ENCODE measurements around the gene KLKB1. TPM values are rescaled to one million over a fixed set of nuclear protein-coding genes. Genes with fewer than 3 reads are reported as not detected.

The KLKB1 gene
- total RNA-seq (2021) (9.8 to 10.1 TPM (median 10.1 TPM) in 3 replicates), Bru-seq, nascent RNA (percentile 49 among the genes with signal in this experiment)
- long read RNA-seq, experiment 1, partial matches to known transcripts = 3 of 29 reads
- long read RNA-seq, experiment 1, other reads (novel, unspliced or antisense) = 26 of 29 reads
- long read RNA-seq, experiment 2, partial matches to known transcripts = 9 of 21 reads
- long read RNA-seq, experiment 2, other reads (novel, unspliced or antisense) = 12 of 21 reads
- long read RNA-seq, experiment 3, partial matches to known transcripts = 3 of 33 reads
- long read RNA-seq, experiment 3, other reads (novel, unspliced or antisense) = 30 of 33 reads

DNA sequence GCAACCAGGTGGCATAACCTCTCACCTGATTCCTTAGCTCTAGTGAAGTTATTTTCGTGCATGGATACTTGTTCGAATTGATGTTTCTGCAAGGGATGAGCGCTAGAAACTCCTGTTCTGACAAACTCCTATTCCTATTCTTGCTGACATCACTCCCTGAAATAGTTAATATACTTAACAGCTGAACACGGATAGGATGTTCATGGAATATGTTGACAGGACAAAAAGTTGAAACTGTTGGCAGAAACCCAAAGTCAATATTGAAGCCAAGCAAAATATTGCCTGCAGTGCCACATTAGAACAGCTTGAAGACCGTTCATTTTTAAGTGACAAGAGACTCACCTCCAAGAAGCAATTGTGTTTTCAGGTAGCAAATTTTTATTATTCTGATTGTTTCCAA is at the start of gene KLKB1:
Gene KLKB1, plus strand, starts transcription at position 287 of the 400 bp plus-strand sequence. CDS start 689 bp downstream, outside the sequence.
- CTCF ChIA-PET = interaction anchor here (1.5 kb wide), 1 partner anchor 9 kb away, joined by 3 read pairs; no protein-coding TSS in a partner anchor
- TF ChIP-seq MXD4 (CRISPR knock-in tag; IDR thresholded peaks at IDR 0.05; ENCODE audit: borderline replicate concordance) = no peak
- TF ChIP-seq GRHL2 (CRISPR knock-in tag; IDR thresholded peaks at IDR 0.05; ENCODE audit: insufficient replicate concordance, severe bottlenecking) = no peak
- no peak for TF ChIP-seq JUN (CRISPR knock-in tag; IDR thresholded peaks at IDR 0.05)
- no peak for TF ChIP-seq JAZF1 (CRISPR knock-in tag; IDR thresholded peaks at IDR 0.05)
- no peak for TF ChIP-seq OVOL2 (CRISPR knock-in tag; IDR thresholded peaks at IDR 0.05; ENCODE audit: borderline replicate concordance)
- TF ChIP-seq NR1H2 (CRISPR knock-in tag; IDR thresholded peaks at IDR 0.05) = no peak
- no peak for TF ChIP-seq FOXJ3 (CRISPR knock-in tag; IDR thresholded peaks at IDR 0.05; ENCODE audit: borderline replicate concordance)
- no peak for TF ChIP-seq NFE2L1 (CRISPR knock-in tag; IDR thresholded peaks at IDR 0.05)
- TF ChIP-seq ZNF416 (CRISPR knock-in tag; IDR thresholded peaks at IDR 0.05) = no peak
- no peak for TF ChIP-seq RORB (CRISPR knock-in tag; IDR thresholded peaks at IDR 0.05)
- no peak for TF ChIP-seq FOXP1 (CRISPR knock-in tag; IDR thresholded peaks at IDR 0.05; ENCODE audit: borderline replicate concordance)
- TF ChIP-seq, protein P1, sequence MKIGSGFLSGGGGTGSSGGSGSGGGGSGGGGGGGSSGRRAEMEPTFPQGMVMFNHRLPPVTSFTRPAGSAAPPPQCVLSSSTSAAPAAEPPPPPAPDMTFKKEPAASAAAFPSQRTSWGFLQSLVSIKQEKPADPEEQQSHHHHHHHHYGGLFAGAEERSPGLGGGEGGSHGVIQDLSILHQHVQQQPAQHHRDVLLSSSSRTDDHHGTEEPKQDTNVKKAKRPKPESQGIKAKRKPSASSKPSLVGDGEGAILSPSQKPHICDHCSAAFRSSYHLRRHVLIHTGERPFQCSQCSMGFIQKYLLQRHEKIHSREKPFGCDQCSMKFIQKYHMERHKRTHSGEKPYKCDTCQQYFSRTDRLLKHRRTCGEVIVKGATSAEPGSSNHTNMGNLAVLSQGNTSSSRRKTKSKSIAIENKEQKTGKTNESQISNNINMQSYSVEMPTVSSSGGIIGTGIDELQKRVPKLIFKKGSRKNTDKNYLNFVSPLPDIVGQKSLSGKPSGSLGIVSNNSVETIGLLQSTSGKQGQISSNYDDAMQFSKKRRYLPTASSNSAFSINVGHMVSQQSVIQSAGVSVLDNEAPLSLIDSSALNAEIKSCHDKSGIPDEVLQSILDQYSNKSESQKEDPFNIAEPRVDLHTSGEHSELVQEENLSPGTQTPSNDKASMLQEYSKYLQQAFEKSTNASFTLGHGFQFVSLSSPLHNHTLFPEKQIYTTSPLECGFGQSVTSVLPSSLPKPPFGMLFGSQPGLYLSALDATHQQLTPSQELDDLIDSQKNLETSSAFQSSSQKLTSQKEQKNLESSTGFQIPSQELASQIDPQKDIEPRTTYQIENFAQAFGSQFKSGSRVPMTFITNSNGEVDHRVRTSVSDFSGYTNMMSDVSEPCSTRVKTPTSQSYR (CRISPR knock-in tag; IDR thresholded peaks at IDR 0.05) = no peak
- POLR2A ChIA-PET = no interaction called here
- Mint-ChIP-seq H3K4me1 (peaks cover 27% of the 10 kb centered on the region), H3K9me3 (peaks cover 40% of the 10 kb centered on the region), H3K27ac (peak within 1 kb of the TSS; percentile 26; the same call in 1 of the 2 replicates), H3K4me3 (no peak within 1 kb of the TSS), H3K27me3 (ENCODE audit: low read depth) (peaks cover 15% of the 10 kb centered on the region), H3K36me3 (peaks cover 48% of the 10 kb centered on the region)
- ATAC-seq (no peak), DNase-seq (ENCODE audit: low spot score) (no peak)

- TF ChIP-seq MAX (CRISPR knock-in tag; IDR thresholded peaks at IDR 0.05) = no peak
- no peak for TF ChIP-seq JAZF1 (CRISPR knock-in tag; IDR thresholded peaks at IDR 0.05)
- no peak for TF ChIP-seq ZNF263 (CRISPR knock-in tag; IDR thresholded peaks at IDR 0.05; ENCODE audit: low read depth)
- no peak for TF ChIP-seq SOX15 (CRISPR knock-in tag; IDR thresholded peaks at IDR 0.05)
- no peak for TF ChIP-seq TEAD1 (CRISPR knock-in tag; IDR thresholded peaks at IDR 0.05)
- no peak for TF ChIP-seq CTCF (IDR thresholded peaks at IDR 0.05)
- TF ChIP-seq GABPB1 (CRISPR knock-in tag; IDR thresholded peaks at IDR 0.05) = no peak
- TF ChIP-seq, protein P2, sequence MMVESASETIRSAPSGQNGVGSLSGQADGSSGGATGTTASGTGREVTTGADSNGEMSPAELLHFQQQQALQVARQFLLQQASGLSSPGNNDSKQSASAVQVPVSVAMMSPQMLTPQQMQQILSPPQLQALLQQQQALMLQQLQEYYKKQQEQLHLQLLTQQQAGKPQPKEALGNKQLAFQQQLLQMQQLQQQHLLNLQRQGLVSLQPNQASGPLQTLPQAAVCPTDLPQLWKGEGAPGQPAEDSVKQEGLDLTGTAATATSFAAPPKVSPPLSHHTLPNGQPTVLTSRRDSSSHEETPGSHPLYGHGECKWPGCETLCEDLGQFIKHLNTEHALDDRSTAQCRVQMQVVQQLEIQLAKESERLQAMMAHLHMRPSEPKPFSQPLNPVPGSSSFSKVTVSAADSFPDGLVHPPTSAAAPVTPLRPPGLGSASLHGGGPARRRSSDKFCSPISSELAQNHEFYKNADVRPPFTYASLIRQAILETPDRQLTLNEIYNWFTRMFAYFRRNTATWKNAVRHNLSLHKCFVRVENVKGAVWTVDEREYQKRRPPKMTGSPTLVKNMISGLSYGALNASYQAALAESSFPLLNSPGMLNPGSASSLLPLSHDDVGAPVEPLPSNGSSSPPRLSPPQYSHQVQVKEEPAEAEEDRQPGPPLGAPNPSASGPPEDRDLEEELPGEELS (CRISPR knock-in tag; IDR thresholded peaks at IDR 0.05) = no peak
- no peak for TF ChIP-seq NFE2L1 (CRISPR knock-in tag; IDR thresholded peaks at IDR 0.05)
- no peak for TF ChIP-seq ARID4B (CRISPR knock-in tag; IDR thresholded peaks at IDR 0.05; ENCODE audit: borderline replicate concordance)
- H3K9me3 Mint-ChIP-seq = peaks cover 20% of the 10 kb centered on the region
- peaks cover 11% of the 10 kb centered on the region; the same call in 1 of the 2 replicates for H3K27me3 Mint-ChIP-seq (ENCODE audit: low read depth)
- ChIA-PET CTCF (no interaction called here), POLR2A (no interaction called here)
- no peak overlapping the region for H3K4me3 Mint-ChIP-seq
- DNase-seq (ENCODE audit: low spot score) = no peak
- no peak for ATAC-seq
- no peak overlapping the region for H3K27ac Mint-ChIP-seq
- peaks cover 26% of the 10 kb centered on the region for H3K4me1 Mint-ChIP-seq
- peaks cover 11% of the 10 kb centered on the region for H3K36me3 Mint-ChIP-seq
Measured at GRCh38 chr4:186188107-186188506, 39.2 kb upstream of the KLKB1 start.
